GM18519 (cell line): ENCODE results near the gene FRAT2.
"Not testable (repeated sequence)": the region's sequence is repeated elsewhere in the genome, so short reads cannot be mapped to it uniquely, and the experiment has no call there.

Source experiments
- ATAC-seq: cut with Tn5 transposase; IDR thresholded peaks from one replicate; pipeline ENCODE4 v1.9.1; 2021; ENCODE audit warnings: mild to moderate bottlenecking, moderate library complexity; ENCODE audit not compliant: unreplicated experiment, low FRiP score

Gene FRAT2

GRCh38 chr10:97292862-97293198 lies 41.7 kb downstream of the FRAT2 start:
- no peak for ATAC-seq

- ATAC-seq = peak; percentile 96
Measured at GRCh38 chr10:97292097-97292861, 42.2 kb downstream of the FRAT2 start, which contains the start of gene ARHGAP19. Gene ARHGAP19 (minus strand): TSS chr10:97292637. CDS start chr10:97292627, 10 bp downstream.

GRCh38 chr10:97291357-97292096 lies 43.0 kb downstream of the FRAT2 start:
- ATAC-seq = no peak

GRCh38 chr10:97290576-97291356 lies 43.8 kb downstream of the FRAT2 start:
- not testable (repeated sequence) for ATAC-seq

GRCh38 chr10:97290076-97290475 lies 44.5 kb downstream of the FRAT2 start:
- not testable (repeated sequence) for ATAC-seq
